ENCODE results near the gene ANK2. TPM values are rescaled to one million over a fixed set of nuclear protein-coding genes. Genes with fewer than 3 reads are reported as not detected.

Gene ANK2
- total and polyA plus RNA-seq, 2 of the 13 experiments (the other 11 are each of a cell fraction or from before 2014, with no cell fraction given): 2.7 to 15.1 TPM

DNA sequence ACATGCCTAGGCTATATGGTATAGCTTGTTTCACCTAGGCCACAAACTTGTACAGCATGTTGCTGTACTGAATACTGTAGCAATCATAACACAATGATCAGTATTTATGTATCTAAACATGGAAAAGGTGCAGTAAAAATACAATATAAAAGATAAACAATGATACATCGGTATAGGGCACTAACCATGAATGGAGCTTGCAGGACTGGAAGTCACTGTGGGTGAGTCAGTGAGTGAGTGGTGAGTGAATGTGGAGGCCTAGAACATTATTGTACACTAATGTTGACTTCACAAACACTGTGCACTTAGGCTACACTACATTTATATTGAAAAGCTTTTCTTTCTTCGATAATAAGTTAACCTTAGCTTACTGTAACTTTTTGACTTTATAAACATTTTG lies 45.6 kb upstream of the ANK2 start:
- Histone ChIP-seq H3K4me2 (ENCODE audit: low read depth, low read length) (no peak overlapping the region), H3K79me2 (ENCODE audit: insufficient read depth, low read length) (no peaks in the 10 kb centered on the region), H4K20me1 (ENCODE audit: insufficient read depth, low read length) (no peaks in the 10 kb centered on the region), H3K27ac (ENCODE audit: extremely low read length, insufficient read depth, low read length) (no peak overlapping the region), H3K9ac (ENCODE audit: insufficient read depth, low read depth, low read length) (no peak overlapping the region), H3K4me1 (ENCODE audit: insufficient read depth, low read length) (no peaks in the 10 kb centered on the region), H3K4me3 (replicated peaks in 1 of 3; ENCODE audit: insufficient read depth in 1 of 3, low read depth in 2 of 3, low read length in 3 of 3) (no peak overlapping the region), H2AFZ (ENCODE audit: low read length) (no peak overlapping the region), H3K27me3 (ENCODE audit: control insufficient read depth in 1 of 2, insufficient read depth in 2 of 2, low read length in 2 of 2) (no peaks in the 10 kb centered on the region), H3K9me3 (ENCODE audit: low read length) (no peaks in the 10 kb centered on the region), H3K36me3 (replicated peaks in 1 of 2; ENCODE audit: control insufficient read depth in 1 of 2, insufficient read depth in 2 of 2, low read length in 2 of 2) (no peaks in the 10 kb centered on the region)
- intact Hi-C loops (cut with micrococcal nuclease; ENCODE audit: unreplicated experiment) (no loop called here), in situ Hi-C loops (cut with HindIII; ENCODE audit: extremely low pct_ligation_motif_present, low pct_unique_long_range_greater_than_20kb) (no loop called here)
- WGBS (ENCODE audit: low lambda C conversion rate): 1% methylated on average over 2 of the region's 2 CpGs
- ATAC-seq: no peak
- no peak for FAIRE-seq
- DNase-seq (ENCODE audit: low spot score): no peak
- TF ChIP-seq SIX4 (CRISPR knock-in tag; IDR thresholded peaks at IDR 0.05) (no peak), ZNF331 (CRISPR knock-in tag; IDR thresholded peaks at IDR 0.05) (no peak), BORCS8-MEF2B (CRISPR knock-in tag; IDR thresholded peaks at IDR 0.05) (no peak), CEBPB (IDR thresholded peaks at IDR 0.05; ENCODE audit: borderline replicate concordance, low read depth, low read length) (no peak), ZNF143 (CRISPR knock-in tag; IDR thresholded peaks at IDR 0.05) (no peak), ZEB1 (IDR thresholded peaks at IDR 0.05; ENCODE audit: insufficient replicate concordance, low read depth) (no peak), SOX13 (IDR thresholded peaks at IDR 0.05) (no peak), SOX13 (CRISPR knock-in tag; conservative IDR thresholded peaks at IDR 0.05 in 1 of 2, IDR thresholded peaks at IDR 0.05 in 1 of 2) (no peak), NFE2L1 (CRISPR knock-in tag; IDR thresholded peaks at IDR 0.05; ENCODE audit: borderline replicate concordance) (no peak), MYC (CRISPR knock-in tag; IDR thresholded peaks at IDR 0.05; ENCODE audit: borderline replicate concordance) (no peak)
- TF ChIP-seq, protein P1, sequence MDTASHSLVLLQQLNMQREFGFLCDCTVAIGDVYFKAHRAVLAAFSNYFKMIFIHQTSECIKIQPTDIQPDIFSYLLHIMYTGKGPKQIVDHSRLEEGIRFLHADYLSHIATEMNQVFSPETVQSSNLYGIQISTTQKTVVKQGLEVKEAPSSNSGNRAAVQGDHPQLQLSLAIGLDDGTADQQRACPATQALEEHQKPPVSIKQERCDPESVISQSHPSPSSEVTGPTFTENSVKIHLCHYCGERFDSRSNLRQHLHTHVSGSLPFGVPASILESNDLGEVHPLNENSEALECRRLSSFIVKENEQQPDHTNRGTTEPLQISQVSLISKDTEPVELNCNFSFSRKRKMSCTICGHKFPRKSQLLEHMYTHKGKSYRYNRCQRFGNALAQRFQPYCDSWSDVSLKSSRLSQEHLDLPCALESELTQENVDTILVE (CRISPR knock-in tag; IDR thresholded peaks at IDR 0.05): no peak
- TF ChIP-seq, protein P2, sequence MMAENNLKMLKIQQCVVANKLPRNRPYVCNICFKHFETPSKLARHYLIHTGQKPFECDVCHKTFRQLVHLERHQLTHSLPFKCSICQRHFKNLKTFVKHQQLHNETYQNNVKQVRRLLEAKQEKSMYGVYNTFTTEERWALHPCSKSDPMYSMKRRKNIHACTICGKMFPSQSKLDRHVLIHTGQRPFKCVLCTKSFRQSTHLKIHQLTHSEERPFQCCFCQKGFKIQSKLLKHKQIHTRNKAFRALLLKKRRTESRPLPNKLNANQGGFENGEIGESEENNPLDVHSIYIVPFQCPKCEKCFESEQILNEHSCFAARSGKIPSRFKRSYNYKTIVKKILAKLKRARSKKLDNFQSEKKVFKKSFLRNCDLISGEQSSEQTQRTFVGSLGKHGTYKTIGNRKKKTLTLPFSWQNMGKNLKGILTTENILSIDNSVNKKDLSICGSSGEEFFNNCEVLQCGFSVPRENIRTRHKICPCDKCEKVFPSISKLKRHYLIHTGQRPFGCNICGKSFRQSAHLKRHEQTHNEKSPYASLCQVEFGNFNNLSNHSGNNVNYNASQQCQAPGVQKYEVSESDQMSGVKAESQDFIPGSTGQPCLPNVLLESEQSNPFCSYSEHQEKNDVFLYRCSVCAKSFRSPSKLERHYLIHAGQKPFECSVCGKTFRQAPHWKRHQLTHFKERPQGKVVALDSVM (CRISPR knock-in tag; IDR thresholded peaks at IDR 0.05): no peak
- ChIA-PET POLR2A (no interaction called here), CTCF (ENCODE audit: low intra/inter-chr PET ratio, low total read pairs) (no interaction called here)
- no TSS peak for BruUV-seq (replicated peaks)
